HepG2 (cell line): ENCODE data around the gene LMTK2. TPM values are rescaled to one million over a fixed set of nuclear protein-coding genes. Genes with fewer than 3 reads are reported as not detected.

ENCODE experiments used
- BCLAF1 ChIP-seq: fragments of 450-650 bp; IDR thresholded peaks from 2 replicates; pipeline ENCODE4 v1.6.1; 2017; ENCODE audit warnings: mild to moderate bottlenecking
- BRF2 ChIP-seq: sonication (generic); formaldehyde crosslinking; IDR thresholded peaks from 2 replicates; pipeline ENCODE4 v1.8.1; 2022; ENCODE audit warnings: mild to moderate bottlenecking, missing genetic modification reagents
- EZH2 ChIP-seq: conservative IDR thresholded peaks from 2 replicates; pipeline ENCODE4 v1.6.1; 2012; ENCODE audit warnings: mild to moderate bottlenecking, low read depth, low read length, moderate library complexity
- FOXP4 ChIP-seq: sonication (generic); formaldehyde crosslinking; IDR thresholded peaks from 2 replicates; pipeline ENCODE4 v1.4.0; 2020; ENCODE audit warnings: missing genetic modification reagents
- HNRNPH1 ChIP-seq: fragments of 200-400 bp; formaldehyde crosslinking; optimal IDR thresholded peaks from 2 replicates; pipeline ENCODE3; 2017; ENCODE audit warnings: mild to moderate bottlenecking, low read depth, low read length
- HOXA3 ChIP-seq: sonication (generic); formaldehyde crosslinking; IDR thresholded peaks from 2 replicates; pipeline ENCODE4 v1.5.0; 2020; ENCODE audit warnings: missing genetic modification reagents
- KDM5A ChIP-seq: fragments of 200-600 bp; sonication (generic); IDR thresholded peaks from 2 replicates; pipeline ENCODE4 v1.7.0; 2018; ENCODE audit warnings: antibody characterized with exemption, mild to moderate bottlenecking, low read length, borderline replicate concordance
- LRRFIP1 ChIP-seq: sonication (generic); formaldehyde crosslinking; conservative IDR thresholded peaks from 2 replicates; pipeline ENCODE4 v1.4.0; 2020; ENCODE audit warnings: missing genetic modification reagents
- NR0B2 ChIP-seq: sonication (generic); formaldehyde crosslinking; IDR thresholded peaks from 2 replicates; pipeline ENCODE4 v1.4.0; 2020; ENCODE audit warnings: mild to moderate bottlenecking, missing genetic modification reagents
- PAF1 ChIP-seq: IDR thresholded peaks from 2 replicates; pipeline ENCODE4 v1.6.1; 2016; ENCODE audit warnings: missing genetic modification reagents, missing compliant biosample characterization
- PITX1 ChIP-seq: sonication (generic); formaldehyde crosslinking; IDR thresholded peaks from 2 replicates; pipeline ENCODE4 v1.5.1; 2020; ENCODE audit warnings: mild to moderate bottlenecking, missing genetic modification reagents
- RARA ChIP-seq: IDR thresholded peaks from 2 replicates; pipeline ENCODE4 v1.6.1; 2016; ENCODE audit warnings: missing genetic modification reagents, missing compliant biosample characterization
- RARG ChIP-seq: sonication (generic); formaldehyde crosslinking; IDR thresholded peaks from 2 replicates; pipeline ENCODE4 v1.4.0; 2020; ENCODE audit warnings: low read depth, mild to moderate bottlenecking, missing genetic modification reagents
- SALL2 ChIP-seq: sonication (generic); formaldehyde crosslinking; IDR thresholded peaks from 2 replicates; pipeline ENCODE4 v1.8.1; 2023; ENCODE audit warnings: mild to moderate bottlenecking, missing genetic modification reagents, inconsistent platforms
- TEF ChIP-seq: sonication (generic); formaldehyde crosslinking; IDR thresholded peaks from 2 replicates; pipeline ENCODE4 v1.5.0; 2020; ENCODE audit warnings: missing genetic modification reagents
- ZNF24 ChIP-seq: fragments of 450-650 bp; IDR thresholded peaks from 2 replicates; pipeline ENCODE4 v1.6.1; 2017; ENCODE audit warnings: antibody characterized with exemption, mild to moderate bottlenecking
- ZNF44 ChIP-seq: sonication (generic); formaldehyde crosslinking; IDR thresholded peaks from 2 replicates; pipeline ENCODE4 v1.5.1; 2020; ENCODE audit warnings: mild to moderate bottlenecking, missing genetic modification reagents
- ZNF678 ChIP-seq: sonication (generic); formaldehyde crosslinking; IDR thresholded peaks from 2 replicates; pipeline ENCODE4 v1.4.0; 2020; ENCODE audit warnings: mild to moderate bottlenecking, missing genetic modification reagents
- ZSCAN12 ChIP-seq: sonication (generic); formaldehyde crosslinking; IDR thresholded peaks from 2 replicates; pipeline ENCODE4 v1.9.0; 2021; ENCODE audit warnings: mild to moderate bottlenecking, missing genetic modification reagents
- polyA plus RNA-seq, 8 experiments: library from polyadenylated mRNA; depleted of rRNA in 3 of 8; stranded (reverse) in 7 of 8; unstranded in 1 of 8; fragments of >200 nt; fragmentation: Illumina TruSeq in 4 of 8; extraction: Trizol in 4 of 8; gene quantifications; 2 replicates each; pipeline versions ENCODE4 v1.2.1 to v1.2.3, GENCODE V29; 2011 to 2016; ENCODE audit warnings: low read depth in 4 of 8, missing spikeins in 1 of 8, mixed read lengths in 1 of 8; ENCODE audit not compliant: insufficient read depth in 1 of 8
- total RNA-seq, 5 experiments: library from RNA; depleted of rRNA; stranded (reverse); fragments of >200 nt; fragmentation: Illumina TruSeq; extraction: Trizol; gene quantifications; 2 replicates each; pipeline ENCODE4 v1.2.3, GENCODE V29; 2016; ENCODE audit warnings: low read depth in 1 of 5

LMTK2 gene
- total and polyA plus RNA-seq, 2 of the 13 experiments (the other 11 are each of a cell fraction or from before 2014, with no cell fraction given): 9.5 to 11.7 TPM

- TF ChIP-seq PAF1 (CRISPR knock-in tag): no peak
- TF ChIP-seq ZSCAN12: no peak
- no peak for TF ChIP-seq EZH2
- TF ChIP-seq ZNF44 (CRISPR knock-in tag): no peak
- TF ChIP-seq ZNF678 (CRISPR knock-in tag): no peak; the same call in 1 of the 2 replicates
- no peak for TF ChIP-seq RARA (CRISPR knock-in tag)
- TF ChIP-seq ZNF24: no peak
- TF ChIP-seq LRRFIP1 (CRISPR knock-in tag): no peak
- TF ChIP-seq NR0B2 (CRISPR knock-in tag): peak; percentile 92
- no peak for TF ChIP-seq HNRNPH1
- peak; percentile 98 for TF ChIP-seq HOXA3 (CRISPR knock-in tag)
- TF ChIP-seq BCLAF1: no peak
- TF ChIP-seq TEF: no peak
- peak; percentile 47; the same call in 1 of the 2 replicates for TF ChIP-seq PITX1
- TF ChIP-seq RARG (CRISPR knock-in tag): no peak
- peak; percentile 94 for TF ChIP-seq KDM5A
- TF ChIP-seq BRF2: no peak
- peak; percentile 45; the same call in 1 of the 2 replicates for TF ChIP-seq FOXP4 (CRISPR knock-in tag)
- TF ChIP-seq SALL2 (CRISPR knock-in tag): no peak; the same call in 1 of the 2 replicates
These were observed at the start of gene LMTK2 (continued) for GRCh38 chr7:98106647-98107312.
